HepG2 (cell line): ENCODE data around the gene PTK7. TPM values are rescaled to one million over a fixed set of nuclear protein-coding genes. Genes with fewer than 3 reads are reported as not detected.

ENCODE experiments used
- AGO1 ChIP-seq: fragments of 200-400 bp; formaldehyde crosslinking; IDR thresholded peaks from 2 replicates; pipeline ENCODE4 v1.6.1; 2017; ENCODE audit warnings: mild to moderate bottlenecking, low read depth, low read length, moderate library complexity; ENCODE audit not compliant: poor library complexity, severe bottlenecking
- JDP2 ChIP-seq: sonication (generic); formaldehyde crosslinking; IDR thresholded peaks from 2 replicates; pipeline ENCODE4 v1.8.1; 2022; ENCODE audit warnings: missing genetic modification reagents, borderline replicate concordance
- NFE2 ChIP-seq: sonication (generic); formaldehyde crosslinking; IDR thresholded peaks from 2 replicates; pipeline ENCODE4 v1.4.0; 2020; ENCODE audit warnings: missing genetic modification reagents
- POLR2A ChIP-seq, 2 experiments: IDR thresholded peaks; 2 replicates each; pipeline ENCODE4 v1.6.1; 2011; ENCODE audit warnings: low read depth in 2 of 2, low read length in 2 of 2, mild to moderate bottlenecking in 1 of 2, moderate library complexity in 1 of 2; ENCODE audit not compliant: insufficient read depth in 1 of 2
- RFX1 ChIP-seq: fragments of 450-650 bp; IDR thresholded peaks from 2 replicates; pipeline ENCODE4 v1.6.1; 2017
- SIX4 ChIP-seq: sonication (generic); formaldehyde crosslinking; IDR thresholded peaks from 2 replicates; pipeline ENCODE4 v1.4.0; 2020; ENCODE audit warnings: missing genetic modification reagents
- SMAD3 ChIP-seq: sonication (generic); formaldehyde crosslinking; IDR thresholded peaks from 2 replicates; pipeline ENCODE4 v1.4.0; 2020; ENCODE audit warnings: missing genetic modification reagents
- TGIF2 ChIP-seq: IDR thresholded peaks from 2 replicates; pipeline ENCODE4 v1.6.1; 2016; ENCODE audit warnings: control low read depth, missing compliant biosample characterization
- ZBTB7B ChIP-seq: sonication (generic); formaldehyde crosslinking; IDR thresholded peaks from 2 replicates; pipeline ENCODE4 v1.4.0; 2020; ENCODE audit warnings: missing genetic modification reagents
- ZNF235 ChIP-seq: sonication (generic); formaldehyde crosslinking; IDR thresholded peaks from 2 replicates; pipeline ENCODE4 v1.8.1; 2023; ENCODE audit warnings: mild to moderate bottlenecking, missing genetic modification reagents, borderline replicate concordance
- ZNF446 ChIP-seq: sonication (generic); formaldehyde crosslinking; IDR thresholded peaks from 2 replicates; pipeline ENCODE4 v1.5.0; 2020; ENCODE audit warnings: mild to moderate bottlenecking, missing genetic modification reagents
- ZNF567 ChIP-seq: sonication (generic); formaldehyde crosslinking; IDR thresholded peaks from 2 replicates; pipeline ENCODE4 v1.8.1; 2023; ENCODE audit warnings: mild to moderate bottlenecking, missing genetic modification reagents, borderline replicate concordance
- ZNF75D ChIP-seq: sonication (generic); formaldehyde crosslinking; IDR thresholded peaks from 2 replicates; pipeline ENCODE4 v1.8.1; 2023; ENCODE audit warnings: missing genetic modification reagents, mild to moderate bottlenecking, borderline replicate concordance
- ZNF891 ChIP-seq: sonication (generic); formaldehyde crosslinking; IDR thresholded peaks from 2 replicates; pipeline ENCODE4 v1.5.0; 2020; ENCODE audit warnings: mild to moderate bottlenecking, missing genetic modification reagents
- ZSCAN31 ChIP-seq: sonication (generic); formaldehyde crosslinking; IDR thresholded peaks from 2 replicates; pipeline ENCODE4 v1.5.0; 2020; ENCODE audit warnings: low read depth, mild to moderate bottlenecking, missing genetic modification reagents
- polyA plus RNA-seq, 8 experiments: library from polyadenylated mRNA; depleted of rRNA in 3 of 8; stranded (reverse) in 7 of 8; unstranded in 1 of 8; fragments of >200 nt; fragmentation: Illumina TruSeq in 4 of 8; extraction: Trizol in 4 of 8; gene quantifications; 2 replicates each; pipeline versions ENCODE4 v1.2.1 to v1.2.3, GENCODE V29; 2011 to 2016; ENCODE audit warnings: low read depth in 4 of 8, missing spikeins in 1 of 8, mixed read lengths in 1 of 8; ENCODE audit not compliant: insufficient read depth in 1 of 8
- total RNA-seq, 5 experiments: library from RNA; depleted of rRNA; stranded (reverse); fragments of >200 nt; fragmentation: Illumina TruSeq; extraction: Trizol; gene quantifications; 2 replicates each; pipeline ENCODE4 v1.2.3, GENCODE V29; 2016; ENCODE audit warnings: low read depth in 1 of 5
- TF ChIP-seq, protein P1 (sequence below): sonication (generic); formaldehyde crosslinking; conservative IDR thresholded peaks from 2 replicates; pipeline ENCODE4 v1.4.0; 2020; ENCODE audit warnings: mild to moderate bottlenecking, missing genetic modification reagents, moderate library complexity
- TF ChIP-seq, protein P2 (sequence below): sonication (generic); formaldehyde crosslinking; IDR thresholded peaks from 2 replicates; pipeline ENCODE4 v1.9.0; 2021; ENCODE audit warnings: missing genetic modification reagents, mild to moderate bottlenecking, borderline replicate concordance
- TF ChIP-seq, protein P3 (sequence below), 2 experiments: sonication (generic) in 1 of 2; formaldehyde crosslinking in 1 of 2; IDR thresholded peaks; 2 replicates each; pipeline versions ENCODE4 v1.4.0 to v1.6.1; 2018 to 2020; ENCODE audit warnings: missing genetic modification reagents in 2 of 2, borderline replicate concordance in 1 of 2, low read depth in 1 of 2, mild to moderate bottlenecking in 1 of 2, missing biosample characterization in 1 of 2
- TF ChIP-seq, protein P4 (sequence below): sonication (generic); formaldehyde crosslinking; IDR thresholded peaks from 2 replicates; pipeline ENCODE4 v1.8.0; 2022; ENCODE audit warnings: missing genetic modification reagents, low read depth, mild to moderate bottlenecking, borderline replicate concordance
- TF ChIP-seq, protein P5 (sequence below): sonication (generic); formaldehyde crosslinking; IDR thresholded peaks from 2 replicates; pipeline ENCODE4 v1.8.0; 2022; ENCODE audit warnings: mild to moderate bottlenecking, missing genetic modification reagents

Gene PTK7
- total and polyA plus RNA-seq, 2 of the 13 experiments (the other 11 are each of a cell fraction or from before 2014, with no cell fraction given) = 98.5 to 99.8 TPM

DNA sequence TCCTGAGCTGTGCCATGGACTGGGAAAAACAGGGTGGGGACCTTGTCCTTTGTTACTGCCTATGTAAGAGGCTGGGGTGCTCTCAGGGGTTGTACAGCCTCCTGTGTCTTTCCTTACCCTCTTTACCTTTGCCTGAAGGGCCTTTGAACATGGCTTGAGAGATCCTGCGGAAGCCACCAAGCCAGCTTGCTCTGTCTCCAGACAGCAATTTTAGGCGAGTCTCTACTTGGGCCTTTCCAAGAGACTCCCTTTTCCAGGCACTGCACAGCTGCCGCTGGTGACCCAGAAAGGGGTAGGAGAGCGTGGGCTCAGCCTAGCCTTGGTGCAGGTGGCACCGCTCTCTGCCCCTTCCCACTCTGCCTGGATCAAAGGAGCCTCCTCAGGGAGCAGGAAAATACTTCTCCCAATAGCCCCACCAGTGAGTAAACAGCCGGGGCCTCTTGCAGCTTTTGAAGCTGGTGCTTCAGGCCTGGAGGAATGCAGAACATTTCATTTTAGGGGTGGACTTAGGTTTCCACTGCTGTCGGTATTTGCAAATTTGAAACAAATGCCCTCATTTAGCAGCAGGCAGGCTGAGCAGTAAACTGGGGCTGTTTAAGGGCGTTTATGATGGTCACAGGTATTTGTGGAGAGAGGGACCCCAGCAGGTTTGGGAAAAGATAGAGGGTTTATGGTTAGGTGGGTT is 13.9 kb downstream of the PTK7 start (continued):
- TF ChIP-seq ZNF75D = no peak; the same call in 1 of the 2 replicates
- peak; percentile 26; the same call in 1 of the 2 replicates for TF ChIP-seq SIX4
- TF ChIP-seq ZBTB7B (CRISPR knock-in tag) = peak; percentile 76
- peak; percentile 89 for TF ChIP-seq ZSCAN31 (CRISPR knock-in tag)
- TF ChIP-seq, protein P1, sequence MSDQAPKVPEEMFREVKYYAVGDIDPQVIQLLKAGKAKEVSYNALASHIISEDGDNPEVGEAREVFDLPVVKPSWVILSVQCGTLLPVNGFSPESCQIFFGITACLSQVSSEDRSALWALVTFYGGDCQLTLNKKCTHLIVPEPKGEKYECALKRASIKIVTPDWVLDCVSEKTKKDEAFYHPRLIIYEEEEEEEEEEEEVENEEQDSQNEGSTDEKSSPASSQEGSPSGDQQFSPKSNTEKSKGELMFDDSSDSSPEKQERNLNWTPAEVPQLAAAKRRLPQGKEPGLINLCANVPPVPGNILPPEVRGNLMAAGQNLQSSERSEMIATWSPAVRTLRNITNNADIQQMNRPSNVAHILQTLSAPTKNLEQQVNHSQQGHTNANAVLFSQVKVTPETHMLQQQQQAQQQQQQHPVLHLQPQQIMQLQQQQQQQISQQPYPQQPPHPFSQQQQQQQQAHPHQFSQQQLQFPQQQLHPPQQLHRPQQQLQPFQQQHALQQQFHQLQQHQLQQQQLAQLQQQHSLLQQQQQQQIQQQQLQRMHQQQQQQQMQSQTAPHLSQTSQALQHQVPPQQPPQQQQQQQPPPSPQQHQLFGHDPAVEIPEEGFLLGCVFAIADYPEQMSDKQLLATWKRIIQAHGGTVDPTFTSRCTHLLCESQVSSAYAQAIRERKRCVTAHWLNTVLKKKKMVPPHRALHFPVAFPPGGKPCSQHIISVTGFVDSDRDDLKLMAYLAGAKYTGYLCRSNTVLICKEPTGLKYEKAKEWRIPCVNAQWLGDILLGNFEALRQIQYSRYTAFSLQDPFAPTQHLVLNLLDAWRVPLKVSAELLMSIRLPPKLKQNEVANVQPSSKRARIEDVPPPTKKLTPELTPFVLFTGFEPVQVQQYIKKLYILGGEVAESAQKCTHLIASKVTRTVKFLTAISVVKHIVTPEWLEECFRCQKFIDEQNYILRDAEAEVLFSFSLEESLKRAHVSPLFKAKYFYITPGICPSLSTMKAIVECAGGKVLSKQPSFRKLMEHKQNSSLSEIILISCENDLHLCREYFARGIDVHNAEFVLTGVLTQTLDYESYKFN (CRISPR knock-in tag) = peak; percentile 98
- peak; percentile 40 for TF ChIP-seq ZNF567 (CRISPR knock-in tag)
- TF ChIP-seq TGIF2 (CRISPR knock-in tag) = no peak
- TF ChIP-seq ZNF891 (CRISPR knock-in tag) = 0 out of 2 replicates have a peak, but pooled peaks have one; percentile 53
- TF ChIP-seq, protein P2, sequence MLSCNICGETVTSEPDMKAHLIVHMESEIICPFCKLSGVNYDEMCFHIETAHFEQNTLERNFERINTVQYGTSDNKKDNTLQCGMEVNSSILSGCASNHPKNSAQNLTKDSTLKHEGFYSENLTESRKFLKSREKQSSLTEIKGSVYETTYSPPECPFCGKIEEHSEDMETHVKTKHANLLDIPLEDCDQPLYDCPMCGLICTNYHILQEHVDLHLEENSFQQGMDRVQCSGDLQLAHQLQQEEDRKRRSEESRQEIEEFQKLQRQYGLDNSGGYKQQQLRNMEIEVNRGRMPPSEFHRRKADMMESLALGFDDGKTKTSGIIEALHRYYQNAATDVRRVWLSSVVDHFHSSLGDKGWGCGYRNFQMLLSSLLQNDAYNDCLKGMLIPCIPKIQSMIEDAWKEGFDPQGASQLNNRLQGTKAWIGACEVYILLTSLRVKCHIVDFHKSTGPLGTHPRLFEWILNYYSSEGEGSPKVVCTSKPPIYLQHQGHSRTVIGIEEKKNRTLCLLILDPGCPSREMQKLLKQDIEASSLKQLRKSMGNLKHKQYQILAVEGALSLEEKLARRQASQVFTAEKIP = no peak
- TF ChIP-seq, protein P3, sequence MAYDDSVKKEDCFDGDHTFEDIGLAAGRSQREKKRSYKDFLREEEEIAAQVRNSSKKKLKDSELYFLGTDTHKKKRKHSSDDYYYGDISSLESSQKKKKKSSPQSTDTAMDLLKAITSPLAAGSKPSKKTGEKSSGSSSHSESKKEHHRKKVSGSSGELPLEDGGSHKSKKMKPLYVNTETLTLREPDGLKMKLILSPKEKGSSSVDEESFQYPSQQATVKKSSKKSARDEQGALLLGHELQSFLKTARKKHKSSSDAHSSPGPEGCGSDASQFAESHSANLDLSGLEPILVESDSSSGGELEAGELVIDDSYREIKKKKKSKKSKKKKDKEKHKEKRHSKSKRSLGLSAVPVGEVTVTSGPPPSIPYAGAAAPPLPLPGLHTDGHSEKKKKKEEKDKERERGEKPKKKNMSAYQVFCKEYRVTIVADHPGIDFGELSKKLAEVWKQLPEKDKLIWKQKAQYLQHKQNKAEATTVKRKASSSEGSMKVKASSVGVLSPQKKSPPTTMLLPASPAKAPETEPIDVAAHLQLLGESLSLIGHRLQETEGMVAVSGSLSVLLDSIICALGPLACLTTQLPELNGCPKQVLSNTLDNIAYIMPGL (CRISPR knock-in tag; IDR thresholded peaks at IDR 0.05; ENCODE audit: borderline replicate concordance in 1 of 2, low read depth in 1 of 2) = peak in 1 of 2 experiments; percentile 87; a peak in 1 of 4 replicates
- TF ChIP-seq ZNF235 (CRISPR knock-in tag) = no peak
- TF ChIP-seq JDP2 (CRISPR knock-in tag) = no peak
- no peak for TF ChIP-seq SMAD3 (CRISPR knock-in tag)
- no peak for TF ChIP-seq ZNF446 (CRISPR knock-in tag)
- TF ChIP-seq POLR2A (IDR thresholded peaks at IDR 0.05; ENCODE audit: insufficient read depth in 1 of 2, low read depth in 2 of 2, low read length in 2 of 2) = peak in 1 of 2 experiments; percentile 73; a peak in 2 of 4 replicates
- TF ChIP-seq, protein P4, sequence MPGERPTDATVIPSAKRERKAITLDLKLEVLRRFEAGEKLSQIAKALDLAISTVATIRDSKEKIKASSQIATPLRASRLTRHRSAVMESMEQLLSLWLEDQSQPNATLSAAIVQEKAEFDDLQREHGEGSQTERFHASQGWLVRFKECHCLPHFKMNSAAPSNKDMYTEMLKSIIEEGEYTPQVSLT = no peak
- TF ChIP-seq, protein P5, sequence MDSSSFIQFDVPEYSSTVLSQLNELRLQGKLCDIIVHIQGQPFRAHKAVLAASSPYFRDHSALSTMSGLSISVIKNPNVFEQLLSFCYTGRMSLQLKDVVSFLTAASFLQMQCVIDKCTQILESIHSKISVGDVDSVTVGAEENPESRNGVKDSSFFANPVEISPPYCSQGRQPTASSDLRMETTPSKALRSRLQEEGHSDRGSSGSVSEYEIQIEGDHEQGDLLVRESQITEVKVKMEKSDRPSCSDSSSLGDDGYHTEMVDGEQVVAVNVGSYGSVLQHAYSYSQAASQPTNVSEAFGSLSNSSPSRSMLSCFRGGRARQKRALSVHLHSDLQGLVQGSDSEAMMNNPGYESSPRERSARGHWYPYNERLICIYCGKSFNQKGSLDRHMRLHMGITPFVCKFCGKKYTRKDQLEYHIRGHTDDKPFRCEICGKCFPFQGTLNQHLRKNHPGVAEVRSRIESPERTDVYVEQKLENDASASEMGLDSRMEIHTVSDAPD (CRISPR knock-in tag) = 0 out of 2 replicates have a peak, but pooled peaks have one; percentile 68
- no peak for TF ChIP-seq NFE2 (CRISPR knock-in tag)
- TF ChIP-seq AGO1 = no peak
- TF ChIP-seq RFX1 = no peak
